Activated CD4-positive, alpha-beta T cell treated with anti-CD3 and anti-CD28 coated beads, Interleukin-2, amount 10 ng/mL, durations not matched to agents 24 days and 14 days (primary cell): ENCODE measurements around the gene PTPRF. TPM values are rescaled to one million over a fixed set of nuclear protein-coding genes. Genes with fewer than 3 reads are reported as not detected.

Experiments used
- DNase-seq: peaks from one replicate; pipeline ENCODE4 v3.0.0; 2022
- H3K27ac Mint-ChIP-seq: one replicate; pipeline ENCODE4 v1.8.0; 2022; ENCODE audit warnings: mild to moderate bottlenecking, mixed read lengths
- H3K27me3 Mint-ChIP-seq: one replicate; pipeline ENCODE4 v1.8.0; 2022; ENCODE audit warnings: mixed read lengths
- H3K36me3 Mint-ChIP-seq: one replicate; pipeline ENCODE4 v1.8.0; 2022; ENCODE audit warnings: low read depth, mild to moderate bottlenecking, mixed read lengths
- H3K4me1 Mint-ChIP-seq: one replicate; pipeline ENCODE4 v1.8.0; 2021; ENCODE audit warnings: mixed read lengths
- H3K4me3 Mint-ChIP-seq: one replicate; pipeline ENCODE4 v1.8.0; 2022; ENCODE audit warnings: mild to moderate bottlenecking, moderate library complexity, mixed read lengths
- H3K9me3 Mint-ChIP-seq: one replicate; pipeline ENCODE4 v1.8.0; 2021; ENCODE audit warnings: mixed read lengths
- intact Hi-C: fragments of 100-400 bp; cut with micrococcal nuclease; formaldehyde crosslinking; loops from one replicate; pipeline ENCODE4 v1.15.1; 2023
- total RNA-seq: library from RNA; stranded (reverse); gene quantifications from 2 replicates; pipeline ENCODE4 v1.2.3, GENCODE V29; 2022

Gene PTPRF
- total RNA-seq, 1 donor from 2014 or later: 2.1 TPM

DNA sequence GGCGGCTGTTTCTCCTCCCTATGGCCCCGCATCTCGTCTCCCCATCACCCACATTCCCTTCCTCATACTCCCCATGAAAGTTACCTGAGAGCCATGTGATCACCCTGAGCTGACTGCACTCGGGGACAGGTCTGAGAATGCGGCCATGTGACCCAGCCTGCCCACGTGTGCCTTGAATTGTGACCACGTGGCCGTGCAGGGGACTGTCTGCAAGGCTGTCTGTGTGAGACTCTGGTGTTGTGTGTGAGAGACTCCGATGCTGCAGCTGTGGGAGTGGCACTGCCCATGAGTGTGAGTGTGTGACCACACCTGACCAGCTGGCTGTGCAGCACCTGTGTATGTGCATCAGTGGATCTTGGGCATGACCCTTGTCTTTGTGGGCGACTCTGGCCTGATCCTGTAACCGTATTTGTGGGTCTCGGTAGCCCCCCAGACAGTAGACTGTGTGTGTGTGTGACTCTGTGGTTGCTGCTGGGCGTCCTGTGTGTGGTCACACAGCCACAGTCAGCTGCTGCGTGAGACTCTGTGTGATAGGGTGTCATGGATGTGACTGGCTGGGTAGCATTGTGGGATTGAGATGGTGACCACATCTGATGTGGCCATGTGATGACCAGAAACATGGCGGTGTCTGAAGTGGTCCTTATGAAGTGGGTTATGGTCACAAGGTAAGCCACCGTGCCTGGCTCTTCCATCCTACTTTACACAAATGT is 62.4 kb downstream of the PTPRF start:
- Mint-ChIP-seq H3K27ac (no peak overlapping the region), H3K4me3 (no peak overlapping the region), H3K36me3 (no peaks in the 10 kb centered on the region), H3K9me3 (no peaks in the 10 kb centered on the region), H3K27me3 (no peaks in the 10 kb centered on the region), H3K4me1 (no peaks in the 10 kb centered on the region)
- intact Hi-C loops: no loop called here
- DNase-seq: no peak

DNA sequence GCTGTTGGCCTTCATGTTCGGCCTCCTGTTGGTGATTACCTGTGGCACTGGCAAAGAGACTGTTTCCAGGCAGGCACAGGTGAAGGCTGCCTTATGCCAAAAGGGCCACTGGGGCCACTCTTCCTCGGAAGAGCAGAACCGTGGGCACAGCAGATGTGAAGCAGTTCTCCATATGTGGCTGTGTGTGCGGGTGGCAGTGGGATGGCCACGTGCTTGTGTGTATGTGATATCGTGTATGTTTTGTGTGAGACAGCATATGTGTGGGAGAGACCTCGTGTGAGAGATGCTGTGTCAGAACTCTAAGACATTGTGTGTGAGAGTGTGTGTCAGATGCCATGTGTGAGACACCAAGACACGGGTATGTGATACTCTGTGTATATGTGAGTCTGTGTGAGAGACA is 65.9 kb downstream of the PTPRF start:
- intact Hi-C loops: no loop called here
- no peaks in the 10 kb centered on the region for H3K36me3 Mint-ChIP-seq
- H3K27me3 Mint-ChIP-seq: no peaks in the 10 kb centered on the region
- H3K9me3 Mint-ChIP-seq: no peaks in the 10 kb centered on the region
- DNase-seq: no peak
- no peaks in the 10 kb centered on the region for H3K4me1 Mint-ChIP-seq
- no peak overlapping the region for H3K4me3 Mint-ChIP-seq
- no peak overlapping the region for H3K27ac Mint-ChIP-seq

DNA sequence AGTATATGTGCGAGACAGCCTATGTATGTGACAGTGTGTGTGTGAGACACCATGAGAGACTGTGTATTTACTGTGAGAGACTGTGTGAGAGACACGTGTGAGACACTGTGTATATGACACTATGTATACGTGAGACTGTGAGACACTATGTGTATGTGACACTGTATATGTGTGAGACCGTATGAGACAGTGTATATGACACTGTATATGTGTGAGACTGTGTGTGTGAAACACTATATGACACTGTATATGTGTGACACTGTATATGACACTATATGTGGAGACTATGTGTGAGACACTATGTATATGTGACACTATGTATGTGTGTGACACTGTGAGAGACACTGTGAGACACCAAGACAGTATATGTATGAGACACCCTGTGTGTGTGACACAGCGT is 66.3 kb downstream of the PTPRF start:
- no peak for DNase-seq
- intact Hi-C loops: no loop called here
- no peaks in the 10 kb centered on the region for H3K4me1 Mint-ChIP-seq
- H3K27me3 Mint-ChIP-seq: no peaks in the 10 kb centered on the region
- no peaks in the 10 kb centered on the region for H3K9me3 Mint-ChIP-seq
- H3K36me3 Mint-ChIP-seq: no peaks in the 10 kb centered on the region
- H3K27ac Mint-ChIP-seq: no peak overlapping the region
- H3K4me3 Mint-ChIP-seq: no peak overlapping the region

DNA sequence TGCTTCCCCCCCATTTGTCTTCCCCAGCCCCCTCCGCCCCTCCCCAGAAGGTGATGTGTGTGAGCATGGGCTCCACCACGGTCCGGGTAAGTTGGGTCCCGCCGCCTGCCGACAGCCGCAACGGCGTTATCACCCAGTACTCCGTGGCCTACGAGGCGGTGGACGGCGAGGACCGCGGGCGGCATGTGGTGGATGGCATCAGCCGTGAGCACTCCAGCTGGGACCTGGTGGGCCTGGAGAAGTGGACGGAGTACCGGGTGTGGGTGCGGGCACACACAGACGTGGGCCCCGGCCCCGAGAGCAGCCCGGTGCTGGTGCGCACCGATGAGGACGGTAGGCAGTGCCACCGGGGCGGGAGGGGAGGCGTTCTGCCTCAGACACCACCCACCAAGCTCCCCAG is 67.0 kb downstream of the PTPRF start:
- no peaks in the 10 kb centered on the region for H3K4me1 Mint-ChIP-seq
- no peak overlapping the region for H3K4me3 Mint-ChIP-seq
- intact Hi-C loops: no loop called here
- no peaks in the 10 kb centered on the region for H3K27me3 Mint-ChIP-seq
- H3K27ac Mint-ChIP-seq: no peak overlapping the region
- no peak for DNase-seq
- H3K9me3 Mint-ChIP-seq: no peaks in the 10 kb centered on the region
- no peaks in the 10 kb centered on the region for H3K36me3 Mint-ChIP-seq

DNA sequence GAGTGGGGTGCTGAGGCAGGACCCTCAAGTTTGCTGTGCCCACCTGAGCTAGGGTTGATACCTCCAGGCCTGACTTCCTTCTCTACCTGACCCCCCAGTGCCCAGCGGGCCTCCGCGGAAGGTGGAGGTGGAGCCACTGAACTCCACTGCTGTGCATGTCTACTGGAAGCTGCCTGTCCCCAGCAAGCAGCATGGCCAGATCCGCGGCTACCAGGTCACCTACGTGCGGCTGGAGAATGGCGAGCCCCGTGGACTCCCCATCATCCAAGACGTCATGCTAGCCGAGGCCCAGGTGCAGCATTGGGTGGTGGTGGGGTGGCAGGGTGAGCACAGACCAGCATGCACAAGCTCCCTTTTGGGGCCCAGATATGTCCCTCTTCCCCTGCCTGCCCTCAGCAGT is 67.9 kb downstream of the PTPRF start:
- intact Hi-C loops: no loop called here
- H3K36me3 Mint-ChIP-seq: no peaks in the 10 kb centered on the region
- no peak for DNase-seq
- H3K27ac Mint-ChIP-seq: no peak overlapping the region
- H3K4me1 Mint-ChIP-seq: no peaks in the 10 kb centered on the region
- H3K4me3 Mint-ChIP-seq: no peak overlapping the region
- no peaks in the 10 kb centered on the region for H3K27me3 Mint-ChIP-seq
- no peaks in the 10 kb centered on the region for H3K9me3 Mint-ChIP-seq

DNA sequence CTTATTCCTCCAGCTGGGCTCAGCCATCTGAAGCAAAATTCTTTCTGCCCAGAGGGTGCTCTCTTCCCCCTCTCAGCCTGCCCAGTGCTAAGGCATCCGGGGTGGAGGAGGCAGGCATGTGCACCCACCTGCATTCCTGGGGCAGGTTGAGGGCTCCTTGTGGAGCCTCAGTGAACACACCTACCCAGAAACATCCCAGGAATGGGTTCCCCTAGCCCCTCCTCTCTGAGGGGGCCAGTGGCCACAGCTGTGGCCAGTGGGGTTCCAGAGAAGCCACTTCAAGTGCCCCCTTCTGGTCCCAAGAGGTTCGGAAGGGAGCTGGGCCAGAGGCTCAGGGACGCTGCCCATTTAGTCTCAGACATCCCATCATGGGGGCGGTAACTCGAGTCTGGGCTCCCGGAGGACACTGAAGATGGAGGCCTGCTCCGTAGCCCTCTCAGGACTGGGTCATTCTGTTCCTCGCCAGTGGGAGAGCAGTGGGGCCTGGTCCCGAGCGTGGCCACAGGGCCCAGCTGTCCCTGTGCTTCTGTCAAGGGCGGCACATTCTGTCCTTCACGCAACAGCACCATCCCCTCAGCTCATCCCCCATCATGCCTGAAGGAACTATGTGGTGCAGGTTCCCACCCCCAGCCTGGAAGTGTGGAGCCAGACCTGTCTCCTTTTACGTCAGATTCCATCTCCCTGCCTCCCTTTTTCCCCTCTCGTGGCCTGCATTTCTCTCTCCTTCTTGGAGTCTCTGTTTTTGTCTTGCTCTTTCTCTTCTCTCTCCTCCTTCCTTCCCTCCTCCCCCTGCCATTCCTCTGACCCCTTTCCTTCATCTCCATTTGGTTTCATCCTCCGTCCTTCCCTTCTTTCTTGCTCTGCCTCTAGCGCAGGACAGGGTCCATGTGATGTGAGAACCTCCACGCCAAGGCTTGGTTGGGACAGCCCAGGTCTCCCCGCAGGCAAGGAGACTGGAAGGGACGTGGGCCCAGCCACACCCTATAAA is 69.6 kb downstream of the PTPRF start:
- intact Hi-C loops: no loop called here
- no peaks in the 10 kb centered on the region for H3K36me3 Mint-ChIP-seq
- H3K9me3 Mint-ChIP-seq: no peaks in the 10 kb centered on the region
- no peak overlapping the region for H3K27ac Mint-ChIP-seq
- no peak for DNase-seq
- H3K27me3 Mint-ChIP-seq: no peaks in the 10 kb centered on the region
- H3K4me1 Mint-ChIP-seq: no peaks in the 10 kb centered on the region
- no peak overlapping the region for H3K4me3 Mint-ChIP-seq

DNA sequence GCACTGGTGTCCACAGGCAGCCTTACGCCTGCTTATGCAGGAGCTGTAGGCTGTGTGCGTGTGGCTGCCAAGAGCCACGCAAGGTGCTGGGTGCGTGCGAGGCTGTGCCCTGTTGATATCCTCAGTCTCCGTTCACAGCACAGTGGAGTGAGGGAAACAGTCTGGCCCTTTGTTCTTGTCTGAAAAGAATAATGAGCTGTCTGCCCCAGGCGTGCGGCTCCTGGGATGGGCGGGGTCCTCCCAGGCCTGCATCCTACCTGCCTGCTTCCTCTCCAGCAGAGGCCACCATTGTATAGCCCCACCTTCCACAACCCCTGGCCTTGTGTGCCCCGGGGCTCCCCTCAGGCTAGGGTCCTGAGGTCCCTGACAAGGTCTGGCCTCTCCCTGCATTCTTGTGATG is 72.3 kb downstream of the PTPRF start:
- H3K9me3 Mint-ChIP-seq: no peaks in the 10 kb centered on the region
- no peaks in the 10 kb centered on the region for H3K4me1 Mint-ChIP-seq
- intact Hi-C loops: no loop called here
- no peak for DNase-seq
- no peak overlapping the region for H3K4me3 Mint-ChIP-seq
- no peaks in the 10 kb centered on the region for H3K27me3 Mint-ChIP-seq
- H3K36me3 Mint-ChIP-seq: no peaks in the 10 kb centered on the region
- no peak overlapping the region for H3K27ac Mint-ChIP-seq

DNA sequence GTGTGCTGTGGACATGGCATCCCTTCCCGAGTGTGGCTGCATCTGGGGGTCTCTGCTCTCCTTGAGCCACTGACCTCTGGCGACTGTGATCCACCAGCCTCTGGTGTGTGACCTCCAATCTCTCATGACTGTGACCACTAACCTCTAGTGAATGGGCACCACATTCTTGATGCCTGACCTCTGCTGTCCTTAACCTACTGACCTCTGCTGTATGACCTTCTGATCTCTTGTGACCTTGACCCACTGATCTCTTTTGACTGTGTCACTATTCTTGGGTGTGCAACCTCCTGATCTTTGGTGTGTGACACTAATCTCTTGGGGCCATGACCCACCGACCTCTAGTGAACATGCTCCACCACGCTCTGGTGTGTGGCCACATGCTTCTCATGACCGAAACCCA is 73.5 kb downstream of the PTPRF start:
- intact Hi-C loops: no loop called here
- H3K36me3 Mint-ChIP-seq: no peaks in the 10 kb centered on the region
- DNase-seq: no peak
- H3K4me3 Mint-ChIP-seq: no peak overlapping the region
- H3K27me3 Mint-ChIP-seq: no peaks in the 10 kb centered on the region
- H3K9me3 Mint-ChIP-seq: no peaks in the 10 kb centered on the region
- no peak overlapping the region for H3K27ac Mint-ChIP-seq
- H3K4me1 Mint-ChIP-seq: no peaks in the 10 kb centered on the region

DNA sequence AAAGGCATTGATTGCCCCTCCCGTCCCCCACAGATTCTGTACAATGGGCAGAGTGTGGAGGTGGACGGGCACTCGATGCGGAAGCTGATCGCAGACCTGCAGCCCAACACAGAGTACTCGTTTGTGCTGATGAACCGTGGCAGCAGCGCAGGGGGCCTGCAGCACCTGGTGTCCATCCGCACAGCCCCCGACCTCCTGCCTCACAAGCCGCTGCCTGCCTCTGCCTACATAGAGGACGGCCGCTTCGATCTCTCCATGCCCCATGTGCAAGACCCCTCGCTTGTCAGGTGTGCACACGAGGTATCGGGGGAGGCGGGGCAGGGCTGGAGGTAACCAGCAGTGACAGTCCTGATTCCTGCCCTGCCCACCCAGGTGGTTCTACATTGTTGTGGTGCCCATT is 74.5 kb downstream of the PTPRF start:
- no peak overlapping the region for H3K27ac Mint-ChIP-seq
- H3K36me3 Mint-ChIP-seq: no peaks in the 10 kb centered on the region
- no peak for DNase-seq
- no peaks in the 10 kb centered on the region for H3K9me3 Mint-ChIP-seq
- H3K4me3 Mint-ChIP-seq: no peak overlapping the region
- no peaks in the 10 kb centered on the region for H3K27me3 Mint-ChIP-seq
- H3K4me1 Mint-ChIP-seq: no peaks in the 10 kb centered on the region
- intact Hi-C loops: no loop called here

DNA sequence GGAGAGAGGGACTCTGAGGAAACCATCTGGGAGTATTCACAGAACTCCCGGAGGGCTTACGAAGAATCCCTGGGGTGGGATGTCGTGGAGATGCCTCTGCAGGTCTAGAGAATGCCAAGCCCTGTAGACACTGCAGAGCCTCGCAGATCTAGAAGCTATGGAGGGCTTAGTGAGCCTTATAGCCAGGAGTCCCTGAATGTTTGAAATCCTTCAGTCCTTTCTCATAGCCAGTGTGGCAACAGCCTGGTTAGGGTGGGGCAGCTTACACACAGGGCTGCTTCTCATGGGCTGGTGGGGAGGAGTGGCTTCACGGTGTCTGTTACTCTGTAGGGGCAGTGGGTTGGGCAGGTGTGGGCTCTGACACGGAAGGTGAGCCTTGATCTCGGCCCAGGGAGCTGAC is 75.1 kb downstream of the PTPRF start:
- no peak overlapping the region for H3K27ac Mint-ChIP-seq
- intact Hi-C loops: no loop called here
- H3K4me3 Mint-ChIP-seq: no peak overlapping the region
- H3K27me3 Mint-ChIP-seq: no peaks in the 10 kb centered on the region
- H3K9me3 Mint-ChIP-seq: no peaks in the 10 kb centered on the region
- no peak for DNase-seq
- H3K36me3 Mint-ChIP-seq: no peaks in the 10 kb centered on the region
- no peaks in the 10 kb centered on the region for H3K4me1 Mint-ChIP-seq

DNA sequence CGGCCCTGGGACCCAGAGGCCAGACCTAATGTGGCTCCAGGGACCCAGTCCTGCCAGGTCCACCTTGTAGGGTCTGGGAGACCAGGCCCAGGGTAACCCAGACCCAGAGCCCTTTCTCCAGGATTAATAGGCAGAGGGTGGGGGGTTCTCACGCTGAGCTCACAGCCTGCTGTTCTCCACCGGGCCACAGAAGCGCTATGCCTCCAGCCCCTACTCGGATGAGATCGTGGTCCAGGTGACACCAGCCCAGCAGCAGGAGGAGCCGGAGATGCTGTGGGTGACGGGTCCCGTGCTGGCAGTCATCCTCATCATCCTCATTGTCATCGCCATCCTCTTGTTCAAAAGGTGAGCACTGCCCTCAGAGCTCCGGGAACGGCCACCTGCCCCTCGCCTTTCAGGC is 75.9 kb downstream of the PTPRF start:
- intact Hi-C loops: no loop called here
- no peaks in the 10 kb centered on the region for H3K4me1 Mint-ChIP-seq
- H3K27me3 Mint-ChIP-seq: no peaks in the 10 kb centered on the region
- H3K36me3 Mint-ChIP-seq: no peaks in the 10 kb centered on the region
- DNase-seq: no peak
- no peak overlapping the region for H3K4me3 Mint-ChIP-seq
- H3K27ac Mint-ChIP-seq: no peak overlapping the region
- no peaks in the 10 kb centered on the region for H3K9me3 Mint-ChIP-seq

DNA sequence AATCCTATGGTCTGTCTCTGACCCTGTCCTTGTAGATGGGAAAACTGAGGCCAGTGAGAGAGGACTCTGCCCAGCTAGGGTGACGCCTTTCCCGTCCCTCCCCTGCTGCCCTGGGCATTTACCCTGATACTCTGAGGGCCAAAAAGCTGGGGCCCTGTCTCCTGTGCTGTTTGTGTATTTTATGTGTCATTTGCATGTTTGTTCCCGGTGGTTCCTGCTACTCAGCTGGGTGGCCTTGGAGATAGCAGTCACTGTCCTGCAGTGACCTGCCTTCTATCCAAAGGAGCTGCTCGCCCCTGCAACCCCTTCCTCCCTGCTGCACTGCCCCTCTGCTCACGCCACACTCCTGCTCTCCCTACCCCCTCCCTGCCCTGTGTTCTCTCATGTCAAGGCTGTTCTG is 78.1 kb downstream of the PTPRF start:
- no peak overlapping the region for H3K4me3 Mint-ChIP-seq
- no peak for DNase-seq

DNA sequence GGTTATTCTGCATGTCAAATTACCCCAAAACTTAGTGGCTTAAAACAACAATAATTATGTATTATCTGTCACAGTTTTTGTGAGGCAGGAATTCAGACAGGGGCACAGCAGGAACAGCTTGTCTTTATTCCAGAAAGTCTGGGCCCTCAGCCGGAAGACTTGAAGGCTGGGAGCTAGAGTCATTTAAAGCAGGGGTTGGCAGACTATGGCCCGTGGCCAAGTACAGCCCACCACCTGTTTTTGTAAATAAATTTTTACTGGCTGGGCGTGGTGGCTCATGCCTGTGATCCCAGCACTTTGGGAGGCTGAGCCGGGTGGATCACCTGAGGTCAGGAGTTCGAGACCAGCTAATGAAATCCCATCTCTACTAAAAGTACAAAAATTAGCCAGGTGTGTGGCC is 79.7 kb downstream of the PTPRF start:
- Mint-ChIP-seq H3K27ac (no peak overlapping the region), H3K9me3 (no peaks in the 10 kb centered on the region), H3K36me3 (no peaks in the 10 kb centered on the region), H3K4me1 (no peaks in the 10 kb centered on the region), H3K4me3 (no peak overlapping the region), H3K27me3 (no peaks in the 10 kb centered on the region)
- intact Hi-C loops: no loop called here
- no peak for DNase-seq

More for the DNA sequence above, 78.1 kb downstream of the PTPRF start:
- Mint-ChIP-seq H3K4me1 (no peaks in the 10 kb centered on the region), H3K36me3 (no peaks in the 10 kb centered on the region), H3K27me3 (no peaks in the 10 kb centered on the region), H3K9me3 (no peaks in the 10 kb centered on the region), H3K27ac (no peak overlapping the region)
- intact Hi-C loops: no loop called here

DNA sequence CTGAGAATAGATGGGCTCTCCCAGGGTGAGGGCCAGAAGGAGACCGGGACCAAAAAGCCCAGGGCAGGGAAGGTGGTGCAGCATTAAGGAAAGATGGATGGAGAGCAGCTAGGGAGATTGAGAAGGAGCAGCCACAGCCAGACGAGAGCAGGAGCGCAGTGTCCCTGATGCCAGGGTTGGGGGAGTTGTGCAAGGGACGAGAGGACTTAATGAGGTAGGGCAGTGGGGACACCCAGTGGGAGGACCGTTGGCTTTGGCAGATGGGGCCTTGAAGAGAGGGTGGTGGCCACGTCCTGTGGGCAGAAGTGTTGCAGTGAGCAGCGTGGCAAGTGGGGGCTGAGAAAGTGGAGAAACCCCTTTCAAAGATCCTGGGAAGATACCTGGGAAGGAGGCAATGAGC is 81.3 kb downstream of the PTPRF start:
- no peaks in the 10 kb centered on the region for H3K9me3 Mint-ChIP-seq
- no peak overlapping the region for H3K4me3 Mint-ChIP-seq
- H3K27ac Mint-ChIP-seq: no peak overlapping the region
- no peaks in the 10 kb centered on the region for H3K36me3 Mint-ChIP-seq
- no peaks in the 10 kb centered on the region for H3K4me1 Mint-ChIP-seq
- no peak for DNase-seq
- intact Hi-C loops: no loop called here
- H3K27me3 Mint-ChIP-seq: no peaks in the 10 kb centered on the region
